Sigmoid colon (tissue), 4 donors: ENCODE data around the gene PLEKHO2.

Experiments used
- EP300 ChIP-seq, 4 donors: sonication (generic); formaldehyde crosslinking; IDR thresholded peaks; one replicate each; pipeline ENCODE4 v1.6.1; 2017; ENCODE audit warnings: antibody characterized with exemption in 4 of 4
- POLR2A ChIP-seq, 2 donors: fragments of 450-650 bp; IDR thresholded peaks; one replicate each; pipeline ENCODE4 v1.6.1; 2016; ENCODE audit warnings: antibody characterized with exemption in 2 of 2, mild to moderate bottlenecking in 2 of 2, moderate library complexity in 2 of 2
- POLR2AphosphoS5 ChIP-seq, 4 donors: sonication (generic); formaldehyde crosslinking; IDR thresholded peaks; one replicate each; pipeline ENCODE4 v1.6.1; 2017; ENCODE audit warnings: antibody characterized with exemption in 4 of 4
- TF ChIP-seq, protein P1 (sequence below), 4 experiments: fragments of 450-650 bp in 3 of 4; fragments of 200-600 bp in 1 of 4; IDR thresholded peaks; one replicate each; pipeline ENCODE4 v1.5.1; 2016 to 2019; ENCODE audit warnings: antibody characterized with exemption in 4 of 4, mild to moderate bottlenecking in 3 of 4, moderate library complexity in 2 of 4

DNA sequence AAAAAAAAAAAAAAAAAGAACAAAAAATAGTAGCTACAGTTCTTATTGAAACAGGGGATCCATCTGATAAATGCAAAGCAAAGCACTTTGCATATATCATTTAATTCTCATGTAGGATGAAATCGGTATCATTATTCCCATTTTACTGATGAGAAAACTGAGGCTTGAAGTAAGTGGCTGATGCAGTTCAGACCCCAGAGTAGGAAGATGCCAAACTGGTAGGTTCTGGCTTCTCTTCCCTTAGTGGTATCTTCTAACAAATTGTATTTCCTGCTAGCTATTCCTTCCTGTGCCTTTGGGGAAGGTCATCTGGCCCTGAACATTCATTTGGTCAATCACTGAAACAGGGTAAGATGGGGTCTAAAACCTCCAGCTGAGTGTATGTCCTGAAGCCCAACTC lies 38.2 kb upstream of the PLEKHO2 start:
- TF ChIP-seq POLR2A (IDR thresholded peaks at IDR 0.05) (no peak), EP300 (IDR thresholded peaks at IDR 0.05) (no peak), POLR2AphosphoS5 (IDR thresholded peaks at IDR 0.05) (no peak)
- TF ChIP-seq, protein P1, sequence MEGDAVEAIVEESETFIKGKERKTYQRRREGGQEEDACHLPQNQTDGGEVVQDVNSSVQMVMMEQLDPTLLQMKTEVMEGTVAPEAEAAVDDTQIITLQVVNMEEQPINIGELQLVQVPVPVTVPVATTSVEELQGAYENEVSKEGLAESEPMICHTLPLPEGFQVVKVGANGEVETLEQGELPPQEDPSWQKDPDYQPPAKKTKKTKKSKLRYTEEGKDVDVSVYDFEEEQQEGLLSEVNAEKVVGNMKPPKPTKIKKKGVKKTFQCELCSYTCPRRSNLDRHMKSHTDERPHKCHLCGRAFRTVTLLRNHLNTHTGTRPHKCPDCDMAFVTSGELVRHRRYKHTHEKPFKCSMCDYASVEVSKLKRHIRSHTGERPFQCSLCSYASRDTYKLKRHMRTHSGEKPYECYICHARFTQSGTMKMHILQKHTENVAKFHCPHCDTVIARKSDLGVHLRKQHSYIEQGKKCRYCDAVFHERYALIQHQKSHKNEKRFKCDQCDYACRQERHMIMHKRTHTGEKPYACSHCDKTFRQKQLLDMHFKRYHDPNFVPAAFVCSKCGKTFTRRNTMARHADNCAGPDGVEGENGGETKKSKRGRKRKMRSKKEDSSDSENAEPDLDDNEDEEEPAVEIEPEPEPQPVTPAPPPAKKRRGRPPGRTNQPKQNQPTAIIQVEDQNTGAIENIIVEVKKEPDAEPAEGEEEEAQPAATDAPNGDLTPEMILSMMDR (IDR thresholded peaks at IDR 0.05), result no peak
